Fibroblast of gingiva (primary cell): Measurements from ENCODE around the gene SRCIN1.

Experiments used
- DNase-seq: peaks from one replicate; pipeline ENCODE4 v3.0.0-alpha.2; 2011; ENCODE audit warnings: low read depth

The SRCIN1 gene

GRCh38 chr17:38578229-38579082 lies 27.3 kb downstream of the SRCIN1 start:
- DNase-seq: no peak

GRCh38 chr17:38577645-38578173 lies 28.0 kb downstream of the SRCIN1 start:
- DNase-seq: no peak

- no peak for DNase-seq
Observed at GRCh38 chr17:38577244-38577643, 28.5 kb downstream of the SRCIN1 start.

GRCh38 chr17:38575781-38576180 lies 30.0 kb downstream of the SRCIN1 start:
- DNase-seq: no peak

GRCh38 chr17:38574712-38575111 lies 31.0 kb downstream of the SRCIN1 start:
- DNase-seq: no peak

GRCh38 chr17:38572669-38573365 lies 32.9 kb downstream of the SRCIN1 start:
- DNase-seq: no peak

- no peak for DNase-seq
Observed at GRCh38 chr17:38571833-38572668, 33.7 kb downstream of the SRCIN1 start.

GRCh38 chr17:38569701-38570512 lies 35.8 kb downstream of the SRCIN1 start:
- no peak for DNase-seq

GRCh38 chr17:38568845-38569510 lies 36.8 kb downstream of the SRCIN1 start:
- no peak for DNase-seq

- DNase-seq: no peak
Observed at GRCh38 chr17:38568274-38568673, 37.5 kb downstream of the SRCIN1 start.

GRCh38 chr17:38567350-38567749 lies 38.4 kb downstream of the SRCIN1 start:
- DNase-seq: no peak

GRCh38 chr17:38566666-38567031 lies 39.1 kb downstream of the SRCIN1 start:
- no peak for DNase-seq

GRCh38 chr17:38565853-38566665 lies 39.7 kb downstream of the SRCIN1 start:
- DNase-seq: no peak

- no peak for DNase-seq
Observed at GRCh38 chr17:38564869-38565268, 40.9 kb downstream of the SRCIN1 start.

GRCh38 chr17:38564254-38564837 lies 41.4 kb downstream of the SRCIN1 start:
- DNase-seq: no peak

- DNase-seq: no peak
Observed at GRCh38 chr17:38563362-38564253, 42.1 kb downstream of the SRCIN1 start.

GRCh38 chr17:38562903-38563302 lies 42.8 kb downstream of the SRCIN1 start:
- no peak for DNase-seq

- no peak for DNase-seq
Observed at GRCh38 chr17:38562215-38562569, 43.6 kb downstream of the SRCIN1 start.
